GM19468 (cell line): ENCODE data around the gene MRPL53.
"Not testable (repeated sequence)": the region's sequence is repeated elsewhere in the genome, so short reads cannot be mapped to it uniquely, and the experiment has no call there.

Experiments used
- ATAC-seq: cut with Tn5 transposase; IDR thresholded peaks from one replicate; pipeline ENCODE4 v1.9.1; 2021; ENCODE audit warnings: mild to moderate bottlenecking, moderate library complexity, moderate number of reproducible peaks; ENCODE audit not compliant: unreplicated experiment; ENCODE audit errors: extremely low read depth

Gene MRPL53

GRCh38 chr2:74482801-74483674 lies 10.6 kb upstream of the MRPL53 start, which contains the start of the genes CCDC142 and TTC31:
CCDC142 (minus strand) TSS chr2:74482998; CDS start chr2:74482837, 161 bp downstream.
TTC31 (plus strand) TSS chr2:74483081; CDS start chr2:74483096, 15 bp downstream.
- ATAC-seq = peak; percentile 79

DNA sequence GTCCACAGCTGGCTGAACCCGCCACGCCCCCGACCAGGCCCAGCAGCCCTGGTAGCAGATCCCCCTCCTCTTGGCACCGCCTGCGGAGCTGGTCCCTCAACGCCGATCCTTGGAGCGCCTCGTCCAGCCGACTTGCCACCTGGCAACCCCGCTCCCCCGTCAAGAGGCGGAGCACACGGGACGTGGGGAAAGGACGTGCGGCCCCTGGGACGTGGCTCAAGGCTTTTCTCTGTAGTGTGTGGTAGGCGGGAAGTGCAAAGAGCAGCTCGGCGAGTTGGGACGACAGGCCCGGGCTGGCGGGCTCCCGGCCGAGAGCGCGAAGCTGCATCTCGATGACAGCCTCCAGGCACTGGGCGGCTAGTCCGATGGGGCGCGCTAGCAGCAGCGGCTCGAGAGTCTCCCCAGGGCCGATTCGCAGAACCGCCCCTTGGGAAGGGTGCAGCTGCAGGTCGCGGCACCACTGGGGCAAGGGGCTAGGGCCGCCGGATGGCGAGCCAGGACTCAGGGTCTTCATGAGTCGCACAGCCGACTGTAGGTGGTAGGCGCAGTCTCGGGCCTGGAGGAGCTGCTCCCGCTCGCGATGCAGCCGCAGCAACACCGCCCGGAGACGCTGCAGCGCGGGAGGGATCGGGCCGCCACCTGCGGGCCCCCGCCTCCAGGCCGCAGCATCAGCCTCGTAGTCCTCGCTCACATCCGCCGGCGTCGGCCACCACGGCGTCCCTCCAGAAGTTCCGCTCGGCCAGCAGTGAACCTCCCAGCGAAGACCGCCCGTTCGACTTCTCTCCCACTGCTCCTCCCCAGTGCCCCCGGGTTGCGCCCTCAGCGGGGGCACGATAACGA lies 9.7 kb upstream of the MRPL53 start:
- peak; percentile 35 for ATAC-seq

GRCh38 chr2:74481431-74481830 lies 9.0 kb upstream of the MRPL53 start:
- ATAC-seq = no peak

DNA sequence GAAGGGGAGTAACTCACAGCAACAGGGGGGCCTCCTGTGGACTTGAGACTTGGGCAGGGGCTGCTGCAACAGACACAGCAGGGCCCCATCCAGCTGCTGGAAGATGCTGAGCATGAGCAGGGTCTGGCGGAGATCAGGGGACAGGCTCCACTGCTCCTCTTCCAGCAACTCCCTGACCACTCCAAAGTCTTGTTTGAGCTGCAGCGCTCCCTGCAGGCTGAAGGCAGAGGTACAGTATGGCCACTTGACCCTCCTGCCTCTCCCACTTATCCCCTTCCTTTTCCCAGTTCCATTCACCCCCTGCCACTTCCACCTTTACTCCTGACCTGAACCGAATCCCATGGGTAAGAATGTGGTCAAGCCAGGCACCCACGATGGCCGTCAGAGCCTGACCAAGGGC lies 2.4 kb upstream of the MRPL53 start:
- ATAC-seq = no peak

DNA sequence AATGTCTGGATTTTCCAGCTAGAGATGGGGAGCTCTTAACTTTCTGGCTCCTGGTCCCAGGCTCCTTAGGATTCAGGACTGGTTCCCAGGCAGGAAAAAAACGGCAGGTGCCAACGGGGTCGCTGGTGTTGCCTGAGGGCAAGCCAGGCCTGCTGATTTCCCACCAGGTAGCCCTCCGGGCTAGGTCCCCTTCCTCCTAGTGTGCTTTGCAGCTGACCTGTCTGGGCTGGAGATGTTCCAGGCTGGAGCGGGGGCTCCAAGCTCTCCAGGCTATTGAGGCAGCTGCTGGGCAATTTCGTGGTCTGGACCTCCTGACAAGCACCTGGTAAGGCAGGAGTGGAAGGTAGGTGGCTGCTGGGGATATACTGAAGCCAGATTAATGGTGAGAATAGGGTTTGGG lies 2.0 kb upstream of the MRPL53 start:
- no peak for ATAC-seq

- no peak for ATAC-seq
These were observed 422 bp upstream of the MRPL53 start for GRCh38 chr2:74472945-74473258.

DNA sequence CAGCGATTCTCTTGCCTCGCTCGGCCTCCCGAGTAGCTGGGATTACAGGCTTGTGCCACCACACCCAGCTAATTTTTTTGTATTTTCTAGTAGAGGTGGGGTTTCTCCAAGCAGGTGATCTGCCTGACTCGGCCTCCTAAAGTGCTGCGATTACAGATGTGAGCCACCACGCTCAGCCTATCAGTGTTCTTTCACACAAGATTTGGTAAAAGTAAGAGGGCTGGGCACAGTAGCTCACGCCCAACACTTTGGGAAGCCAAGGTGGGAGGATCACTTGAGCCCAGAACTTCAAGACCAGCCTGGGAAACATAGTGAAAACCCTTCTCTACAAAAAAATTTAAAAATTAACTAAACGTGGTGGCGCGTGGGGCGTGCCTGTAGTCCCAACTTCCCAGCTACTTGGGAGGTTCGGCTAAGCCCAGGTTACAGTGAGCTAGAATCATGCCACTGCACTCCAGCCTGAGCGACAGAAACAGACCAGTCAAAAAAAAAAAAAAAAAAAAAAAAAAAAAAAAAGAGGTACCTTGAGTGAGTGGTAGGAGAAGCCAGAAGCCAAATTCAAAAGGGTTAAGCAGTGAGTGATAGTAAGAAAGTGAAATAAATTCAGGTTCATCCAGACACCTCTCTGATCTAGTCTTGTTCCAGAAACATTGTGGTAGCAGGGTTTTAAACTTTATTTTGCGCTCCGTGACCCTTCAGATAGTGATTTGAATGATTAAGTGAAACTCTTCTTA lies 981 bp downstream of the MRPL53 start:
- no peak for ATAC-seq

DNA sequence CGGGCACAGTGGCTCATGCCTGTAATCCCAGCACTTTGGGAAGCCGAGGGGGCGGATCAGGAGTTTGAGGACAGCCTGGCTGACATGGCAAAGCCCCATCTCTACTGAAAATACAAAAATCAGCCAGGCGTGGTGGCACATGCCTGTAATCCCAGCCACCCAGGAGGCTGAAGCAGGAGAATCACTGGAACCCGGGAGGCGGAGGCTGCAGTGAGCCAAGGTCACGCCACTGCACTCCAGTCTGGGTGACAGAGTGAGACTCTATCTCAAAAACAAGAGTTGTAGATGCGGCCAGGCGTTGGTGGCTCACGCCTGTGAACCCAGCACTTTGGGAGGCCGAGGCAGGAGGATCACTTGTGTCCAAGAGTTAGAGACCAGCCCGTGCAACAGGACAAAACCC lies 1.7 kb downstream of the MRPL53 start:
- not testable (repeated sequence) for ATAC-seq

DNA sequence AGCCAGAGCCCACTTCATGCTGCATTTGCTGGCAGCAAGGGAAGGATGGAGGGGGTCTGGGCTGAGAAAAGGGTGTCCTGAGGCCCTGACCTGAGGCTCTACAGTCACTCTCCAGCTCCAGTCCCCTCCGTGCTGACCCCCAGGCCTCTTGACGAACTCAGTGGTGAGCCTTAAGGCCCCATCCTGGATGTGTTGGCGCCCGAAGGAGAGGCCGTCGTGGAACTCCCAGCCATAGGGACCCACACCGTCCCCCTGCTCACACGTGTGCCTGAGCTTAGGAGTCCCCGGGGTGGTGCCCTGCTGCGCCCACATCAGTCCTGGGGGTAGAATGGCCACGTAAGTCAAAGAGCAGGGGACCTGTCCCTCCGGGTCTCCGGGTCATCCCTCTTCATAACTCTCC lies 8.1 kb downstream of the MRPL53 start:
- ATAC-seq = no peak

DNA sequence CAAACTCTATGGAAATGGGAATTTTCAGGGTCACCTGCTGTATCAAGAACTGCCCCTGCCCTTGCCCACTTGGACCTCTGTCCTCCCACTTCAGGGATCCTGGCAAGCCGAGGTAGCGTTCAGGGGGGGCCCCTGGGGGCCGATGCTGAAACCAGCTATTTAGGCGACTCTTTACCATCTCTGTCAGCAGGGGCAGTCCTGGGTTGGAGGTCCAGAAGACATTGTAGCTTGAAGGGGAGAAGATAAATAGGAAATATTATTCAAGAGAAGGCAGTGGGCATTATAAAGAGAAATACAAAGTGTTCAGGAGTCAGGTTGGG lies 9.7 kb downstream of the MRPL53 start:
- ATAC-seq = no peak

DNA sequence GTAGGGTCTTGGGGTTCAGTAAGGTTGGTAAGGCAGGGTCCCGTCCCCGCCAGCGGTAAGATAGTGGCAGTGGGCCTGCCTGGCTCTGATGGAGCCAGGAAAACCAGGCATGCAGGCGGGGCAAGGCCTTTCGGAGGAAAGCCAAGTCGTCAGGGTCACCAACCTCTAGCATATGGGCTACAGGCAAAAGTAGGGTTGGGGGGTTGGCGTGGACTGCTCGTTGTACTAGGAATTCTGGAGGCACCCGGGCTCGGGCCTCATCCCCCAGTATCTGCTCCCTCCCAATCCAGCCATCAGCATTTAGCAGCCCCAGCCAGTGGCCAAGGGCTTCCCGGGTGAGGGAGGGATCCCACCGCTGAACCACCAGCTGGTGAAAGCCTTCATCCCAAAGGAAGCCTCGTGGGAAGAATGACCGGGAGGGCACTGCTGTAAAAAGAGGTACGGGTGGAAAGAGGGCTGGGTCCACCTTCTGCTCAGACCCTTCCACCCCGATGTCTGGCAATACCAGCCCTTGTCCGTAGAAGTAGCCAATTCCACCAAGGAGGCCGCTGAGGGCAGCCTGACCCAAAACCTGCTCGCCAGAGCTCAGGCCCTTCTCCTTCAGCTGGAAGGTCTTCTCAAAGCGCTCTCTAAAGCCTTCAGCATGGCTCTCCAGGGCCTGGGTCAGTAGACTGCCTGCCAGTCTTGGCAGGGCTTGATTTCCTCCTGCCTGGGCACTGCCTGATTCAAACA lies 10.3 kb downstream of the MRPL53 start:
- no peak for ATAC-seq

GRCh38 chr2:74461187-74462053 lies 11.1 kb downstream of the MRPL53 start:
- ATAC-seq = no peak

GRCh38 chr2:74460187-74460586 lies 12.3 kb downstream of the MRPL53 start:
- ATAC-seq = not testable (repeated sequence)

- not testable (repeated sequence) for ATAC-seq
These were observed 12.9 kb downstream of the MRPL53 start for GRCh38 chr2:74459503-74460118.

- no peak for ATAC-seq
These were observed 13.5 kb downstream of the MRPL53 start for GRCh38 chr2:74458938-74459363.

GRCh38 chr2:74458132-74458937 lies 14.1 kb downstream of the MRPL53 start, which contains the start of gene WBP1:
WBP1 (plus strand) TSS chr2:74458438; CDS start chr2:74458603, 165 bp downstream.
- peak; percentile 81 for ATAC-seq

- no peak for ATAC-seq
These were observed 14.8 kb downstream of the MRPL53 start for GRCh38 chr2:74457549-74458131.
